HG03432 (cell line): ENCODE results near the gene HABP2.

Experiments
- ATAC-seq: cut with Tn5 transposase; IDR thresholded peaks from one replicate; pipeline ENCODE4 v1.9.1; 2021; ENCODE audit warnings: mild to moderate bottlenecking, moderate library complexity; ENCODE audit not compliant: unreplicated experiment

HABP2 gene

DNA sequence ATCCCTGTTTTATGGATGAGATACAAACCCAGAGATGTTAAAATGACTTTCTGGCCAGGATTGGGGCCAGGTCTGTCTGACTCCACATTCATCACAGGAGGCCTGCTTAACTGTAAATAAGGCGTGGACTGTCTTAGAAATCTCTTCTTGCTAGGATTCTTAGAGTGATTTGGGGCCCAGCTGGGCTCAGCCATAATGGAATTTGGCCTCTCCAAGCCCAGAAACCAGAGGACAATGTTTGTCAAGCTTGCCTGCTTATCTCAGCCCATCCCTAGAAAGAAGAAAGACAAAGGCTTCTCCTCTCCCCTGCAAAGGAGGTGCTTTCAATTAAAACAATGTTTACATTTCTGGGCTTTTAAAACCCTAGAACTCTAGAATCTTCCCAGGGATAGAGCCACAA, 2.9 kb downstream of the HABP2 start:
- no peak for ATAC-seq

DNA sequence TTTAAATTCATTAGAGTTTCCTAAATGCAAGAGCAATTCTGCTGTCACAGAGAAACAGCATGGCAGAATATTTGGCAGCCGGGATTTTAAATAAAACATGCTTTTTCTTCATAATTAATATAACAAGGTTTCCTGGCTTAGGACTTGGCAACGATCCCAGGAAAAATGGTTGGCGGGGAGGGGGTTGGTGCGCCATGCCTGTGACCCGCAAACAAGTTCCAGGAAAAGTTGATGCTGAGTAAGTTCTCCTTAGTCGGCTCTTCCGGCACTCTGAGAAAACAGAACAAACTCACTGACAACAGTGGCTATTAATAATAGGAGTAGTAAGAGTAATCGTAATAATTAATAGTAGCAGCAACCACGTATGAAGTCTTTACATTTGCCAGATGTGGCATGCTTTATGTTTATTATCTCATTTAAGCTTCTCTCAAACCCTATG, 4.6 kb downstream of the HABP2 start:
- no peak for ATAC-seq

DNA sequence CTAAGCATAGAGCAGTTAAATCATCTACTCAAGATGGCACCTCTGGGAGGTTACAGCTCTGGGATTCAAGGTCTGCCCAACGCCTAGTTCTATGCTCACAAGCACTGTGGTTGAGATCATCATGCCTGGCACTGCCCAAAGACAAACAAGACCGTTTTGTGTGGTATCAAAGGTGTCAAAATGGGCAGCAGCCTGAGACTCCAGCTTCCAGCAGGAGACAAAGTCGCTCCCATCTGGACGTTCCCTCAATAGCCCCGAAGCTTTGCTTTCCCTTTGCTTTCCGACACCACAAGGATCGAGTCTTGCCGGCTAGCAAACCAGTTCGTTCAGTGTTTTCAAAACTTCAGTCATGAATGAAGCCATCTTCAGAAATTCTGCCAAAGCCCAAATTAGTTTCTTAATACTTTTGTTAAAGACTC, 5.1 kb downstream of the HABP2 start:
- ATAC-seq, result no peak

DNA sequence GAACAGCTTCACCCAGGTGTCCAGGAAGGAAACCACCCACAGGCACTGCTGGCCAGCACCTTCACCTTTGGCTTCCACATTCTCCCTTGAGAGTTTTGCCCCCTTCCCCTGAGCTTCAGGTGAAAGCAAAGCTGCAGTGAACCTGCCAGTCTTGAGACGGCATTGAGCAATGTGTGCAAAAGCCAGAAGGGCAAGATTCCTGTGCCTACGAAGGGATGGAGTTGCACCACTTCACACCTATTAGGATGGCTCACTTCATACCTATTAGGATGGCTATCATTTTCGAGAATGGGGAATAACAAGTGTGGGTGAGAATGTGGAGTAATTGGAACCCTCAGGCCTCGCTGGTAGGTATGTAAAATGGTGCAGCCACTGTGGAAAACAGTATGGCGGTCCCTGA, 7.2 kb downstream of the HABP2 start:
- ATAC-seq, result no peak

DNA sequence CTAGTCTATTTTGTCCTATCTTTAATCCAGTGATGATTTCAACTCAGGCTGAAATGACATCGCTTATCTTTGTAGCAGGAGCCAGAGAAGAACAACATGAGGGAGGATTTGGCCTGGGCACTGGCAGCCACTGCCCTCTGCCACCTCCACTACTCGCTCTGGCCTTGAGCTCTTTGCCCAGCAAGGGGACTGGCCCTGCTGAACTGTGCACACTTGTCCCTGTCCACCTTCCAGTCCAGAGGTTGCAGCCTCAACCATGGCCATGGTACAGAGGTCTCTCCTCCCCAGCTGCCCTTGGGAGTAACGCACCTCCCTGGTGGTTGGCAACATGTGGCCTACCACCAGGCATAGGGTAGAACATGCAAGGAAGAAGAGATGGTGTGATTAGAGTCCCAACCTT, 8.4 kb downstream of the HABP2 start:
- ATAC-seq, result no peak

DNA sequence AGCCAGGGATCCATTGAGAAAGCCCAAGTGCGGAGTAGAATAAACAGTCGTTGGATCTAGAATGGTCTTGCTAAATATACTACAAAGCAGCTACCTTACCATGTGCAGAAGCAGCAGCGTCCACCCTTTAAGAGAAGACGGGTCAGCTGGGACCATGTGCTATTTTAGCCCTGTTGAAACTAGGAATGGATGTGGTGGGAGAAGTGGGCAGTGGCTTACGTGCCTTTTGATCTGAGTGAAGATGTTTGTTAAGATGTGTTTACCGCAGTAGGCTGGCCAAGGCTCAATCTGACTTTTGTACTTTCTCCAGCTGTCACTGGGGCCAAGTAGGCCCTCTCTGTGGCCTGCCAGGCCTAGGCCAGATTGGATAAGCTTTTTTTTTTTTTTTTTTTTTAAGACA, 9.2 kb downstream of the HABP2 start:
- no peak for ATAC-seq

DNA sequence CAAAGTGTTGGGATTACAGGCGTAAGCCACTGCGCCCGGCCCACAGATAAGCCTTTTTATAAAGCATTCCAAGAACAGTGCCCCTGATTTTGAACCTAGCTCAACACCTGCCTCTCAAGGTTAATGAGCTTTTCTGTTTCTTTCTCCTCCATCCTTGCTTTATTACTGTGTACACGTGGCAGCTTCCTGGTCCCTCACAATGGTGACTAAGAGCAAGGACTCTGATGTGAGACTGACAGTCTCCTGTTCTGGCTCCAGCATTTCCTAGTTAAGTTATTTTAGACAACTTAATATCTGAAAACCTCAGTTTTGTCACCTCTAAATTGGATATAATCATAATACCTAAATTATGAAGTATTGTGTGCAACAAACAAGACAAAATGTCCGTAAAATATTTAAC, 9.9 kb downstream of the HABP2 start:
- ATAC-seq, result no peak

DNA sequence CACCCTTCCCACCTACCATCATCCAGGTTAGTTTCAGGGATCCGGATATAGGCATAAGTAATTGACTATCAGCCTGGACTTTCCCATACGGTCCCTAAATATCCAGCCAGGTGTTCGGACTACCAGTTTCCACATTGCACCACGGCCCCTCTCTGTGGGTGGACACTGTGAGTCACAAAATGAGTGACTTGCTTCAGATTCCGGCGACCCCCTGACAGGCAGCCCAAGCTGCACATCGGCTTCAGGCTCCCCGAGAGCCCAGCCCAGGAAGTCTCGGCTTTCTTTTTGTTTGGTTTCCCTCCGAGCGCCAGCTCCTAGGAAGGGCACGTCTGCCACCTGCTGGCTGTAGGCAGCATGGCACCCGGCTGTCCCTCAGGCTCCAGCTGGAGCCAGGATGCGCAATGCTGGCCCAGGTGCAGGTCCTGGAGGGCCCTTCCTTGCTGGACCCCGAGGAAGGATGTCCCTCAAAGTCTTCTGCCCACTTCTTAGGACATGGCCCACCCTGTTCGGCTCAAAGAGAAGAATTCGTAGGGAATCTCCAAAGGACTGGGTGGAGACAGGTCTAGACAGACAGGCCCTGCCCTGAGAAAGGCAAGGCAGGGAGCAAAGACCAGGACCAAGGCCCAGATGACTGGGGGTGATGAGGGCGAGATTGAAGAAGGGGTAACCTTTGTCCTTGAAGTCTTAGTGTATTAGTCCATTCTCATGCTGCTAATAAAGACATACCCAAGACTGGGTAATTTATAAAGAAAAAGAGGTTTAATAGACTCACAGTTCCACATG, 10.6 kb downstream of the HABP2 start:
- peak; percentile 99 for ATAC-seq

DNA sequence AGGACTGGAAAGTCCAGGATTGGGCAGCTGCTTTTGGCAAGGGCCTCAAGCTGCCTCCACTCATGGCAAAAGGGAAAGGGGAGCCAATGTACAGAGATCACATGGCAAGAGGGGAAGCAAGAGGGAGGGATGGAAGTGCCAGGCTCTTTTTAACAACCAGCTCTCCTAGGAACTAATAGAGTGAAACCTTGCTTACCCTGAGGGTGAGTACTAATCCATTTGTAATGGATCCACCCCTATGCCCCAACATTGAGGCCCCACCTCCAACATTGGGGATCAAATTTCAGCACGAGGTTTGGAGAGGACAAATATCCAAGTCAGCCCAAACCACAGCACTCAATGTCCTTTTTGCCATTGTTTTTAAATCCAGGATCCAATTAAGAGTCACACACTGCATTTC, 12.5 kb downstream of the HABP2 start:
- no peak for ATAC-seq

DNA sequence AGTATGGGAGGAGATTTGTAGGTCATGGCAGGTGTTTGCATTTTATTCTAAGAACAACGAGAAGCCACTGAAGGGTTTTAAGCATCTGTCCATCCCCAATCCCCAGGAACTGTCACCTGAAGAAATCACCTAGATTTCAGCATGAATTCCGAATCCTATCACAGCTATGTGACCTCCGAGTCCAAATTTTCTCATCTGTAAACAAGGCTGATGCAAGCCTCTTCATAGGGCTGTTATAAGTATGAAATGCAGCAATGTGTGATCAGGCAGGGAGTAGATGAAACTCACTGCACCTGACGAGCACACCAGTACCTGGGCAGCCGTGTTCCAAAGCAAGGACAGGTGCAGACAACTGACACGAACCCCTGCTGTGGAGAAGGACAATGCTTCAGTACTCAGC, 14.0 kb downstream of the HABP2 start:
- ATAC-seq, result no peak

DNA sequence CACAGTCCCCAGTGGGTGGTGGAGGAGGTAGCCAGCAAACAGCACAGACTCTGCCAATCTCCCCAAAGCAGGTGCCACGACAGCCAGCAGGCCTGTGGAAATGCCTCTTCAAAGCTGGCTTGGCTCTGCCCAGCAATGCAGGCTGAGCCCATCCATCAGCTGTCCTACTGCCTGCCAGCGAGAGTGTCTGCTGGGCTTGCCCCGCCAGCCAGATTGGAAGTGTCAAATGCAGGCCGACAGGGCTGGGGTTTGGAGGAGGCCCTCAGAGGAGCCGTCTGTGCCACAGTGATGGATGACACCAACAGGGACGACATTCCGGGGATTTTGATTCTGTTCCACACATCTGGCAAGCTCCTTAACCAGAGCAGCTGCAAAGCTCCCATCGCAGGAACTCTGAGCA, 16.7 kb downstream of the HABP2 start:
- ATAC-seq, result no peak

DNA sequence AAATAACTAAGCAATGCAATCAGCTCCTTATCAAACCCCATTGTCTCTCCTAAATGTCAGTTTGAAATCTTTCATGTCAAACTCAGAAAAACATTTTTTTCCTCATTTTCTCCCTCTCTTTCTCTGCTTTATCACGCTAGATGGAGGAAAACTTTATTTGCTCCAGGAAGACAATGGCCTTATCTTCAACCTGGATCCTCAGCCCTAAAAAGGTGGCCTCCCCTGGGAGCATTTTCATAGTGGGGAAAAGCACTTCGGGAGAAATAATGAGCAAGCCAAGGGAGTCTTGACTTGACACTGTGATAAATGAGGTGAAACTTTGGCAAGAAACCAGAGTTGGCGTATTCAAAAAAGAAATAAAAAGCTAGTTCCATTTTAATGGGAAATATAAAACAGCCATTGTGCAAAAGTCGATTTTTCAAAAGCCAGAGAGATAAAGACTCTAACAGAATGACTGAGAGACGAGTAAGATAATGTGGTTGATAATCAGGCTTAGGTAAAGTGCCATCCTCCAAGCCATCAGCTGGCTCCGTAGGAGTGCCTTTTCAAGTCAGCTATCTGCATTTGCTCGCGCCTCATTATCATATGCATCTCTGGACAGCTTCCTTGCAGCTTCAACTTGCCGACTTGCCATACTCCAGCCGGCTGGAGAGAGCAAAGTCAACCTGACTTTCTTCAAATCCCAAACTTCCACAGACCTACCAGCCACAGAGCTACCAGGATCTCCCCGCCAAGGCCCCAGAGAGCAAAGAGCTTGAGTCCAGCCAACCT, 19.9 kb downstream of the HABP2 start:
- no peak for ATAC-seq

DNA sequence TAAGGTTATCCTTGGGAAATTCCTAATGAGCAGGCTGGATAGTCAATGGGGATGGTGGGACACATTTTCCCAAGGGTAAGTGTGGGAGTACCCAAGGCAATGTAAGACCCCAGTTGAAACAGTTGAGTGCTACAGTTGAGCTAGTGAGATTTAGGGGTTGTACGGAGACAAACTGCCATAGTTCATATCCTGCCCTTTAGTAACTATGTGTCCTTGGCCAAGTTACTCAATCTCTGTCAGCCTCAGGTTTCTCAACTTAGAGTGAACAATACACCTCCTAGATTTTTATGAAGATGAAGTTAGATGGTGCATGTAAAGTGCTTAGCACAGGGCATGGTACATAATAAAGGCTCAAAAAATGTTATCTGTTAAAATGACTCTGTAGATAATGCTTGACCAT, 20.5 kb downstream of the HABP2 start:
- no peak for ATAC-seq

DNA sequence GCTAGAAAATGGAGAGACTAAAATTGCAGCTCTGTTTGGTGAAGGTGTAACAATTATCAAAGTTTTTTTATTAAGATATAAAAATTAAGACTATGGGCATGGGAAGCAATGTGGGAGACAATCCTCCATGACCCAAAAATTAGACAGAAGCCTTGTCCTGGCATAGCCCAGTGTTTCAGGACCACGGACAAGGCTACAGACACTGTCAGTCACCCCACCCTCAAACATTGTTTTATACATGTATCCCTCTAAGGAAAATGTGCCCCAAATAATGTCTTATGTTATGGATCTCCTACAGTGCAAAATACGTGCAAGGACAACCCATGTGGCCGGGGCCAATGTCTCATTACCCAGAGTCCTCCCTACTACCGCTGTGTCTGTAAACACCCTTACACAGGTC, 24.0 kb downstream of the HABP2 start:
- ATAC-seq, result no peak

DNA sequence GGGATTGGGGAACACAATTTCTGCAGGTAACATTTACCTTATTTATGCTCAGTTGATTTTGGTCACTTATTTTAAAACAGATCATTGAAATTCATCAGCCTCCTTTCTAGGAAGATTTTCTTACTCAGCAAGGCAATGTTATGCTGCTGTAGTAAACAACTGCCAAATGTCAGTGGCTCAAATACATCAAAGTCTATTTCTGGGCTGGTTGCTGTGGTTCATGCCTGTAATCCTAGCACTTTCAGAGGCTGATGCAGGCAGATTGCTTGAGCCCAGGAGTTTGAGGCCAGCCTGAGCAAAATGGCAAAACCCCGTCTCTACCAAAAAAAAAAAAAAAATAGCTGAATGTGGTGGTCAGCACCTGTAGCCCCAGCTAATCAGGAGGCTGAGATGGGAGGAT, 25.9 kb downstream of the HABP2 start:
- ATAC-seq, result no peak

DNA sequence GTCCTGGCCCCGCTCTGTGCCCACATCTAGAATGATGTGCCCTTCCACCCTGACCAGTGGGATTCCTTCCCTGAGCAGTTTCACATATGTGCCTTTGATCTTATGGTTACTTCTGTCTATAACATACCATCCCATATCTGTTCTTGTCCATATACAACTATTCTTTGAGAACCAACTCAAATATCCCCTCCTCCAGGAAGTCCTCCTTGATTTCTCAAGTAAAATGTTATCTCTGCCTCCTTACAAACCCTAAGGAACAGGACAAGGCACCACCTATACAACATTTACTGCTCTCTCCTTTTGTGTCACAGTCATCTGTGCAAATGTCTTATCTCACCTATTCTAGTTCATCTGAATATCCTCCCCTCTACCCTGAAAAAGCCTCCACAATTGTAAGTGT, 28.2 kb downstream of the HABP2 start:
- no peak for ATAC-seq

DNA sequence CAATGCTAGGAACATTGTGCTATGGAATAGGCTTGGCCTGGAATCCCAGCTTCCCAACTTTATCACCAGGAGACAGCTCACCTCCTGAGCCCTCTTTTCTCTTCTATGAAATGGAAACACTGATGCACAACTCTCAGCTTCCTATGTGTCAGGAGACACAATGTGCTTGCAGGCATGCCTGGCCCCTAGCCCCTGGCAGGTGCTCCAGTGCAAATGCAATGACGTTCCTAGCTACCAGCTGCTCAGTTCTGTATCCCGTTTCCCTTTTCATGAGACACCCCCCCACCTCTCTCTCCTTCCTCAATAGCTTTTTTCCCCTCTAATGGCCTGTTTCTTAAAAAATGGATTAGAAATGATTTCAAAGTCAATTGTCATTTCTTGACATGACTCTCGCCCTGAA, 30.7 kb downstream of the HABP2 start:
- ATAC-seq, result no peak

DNA sequence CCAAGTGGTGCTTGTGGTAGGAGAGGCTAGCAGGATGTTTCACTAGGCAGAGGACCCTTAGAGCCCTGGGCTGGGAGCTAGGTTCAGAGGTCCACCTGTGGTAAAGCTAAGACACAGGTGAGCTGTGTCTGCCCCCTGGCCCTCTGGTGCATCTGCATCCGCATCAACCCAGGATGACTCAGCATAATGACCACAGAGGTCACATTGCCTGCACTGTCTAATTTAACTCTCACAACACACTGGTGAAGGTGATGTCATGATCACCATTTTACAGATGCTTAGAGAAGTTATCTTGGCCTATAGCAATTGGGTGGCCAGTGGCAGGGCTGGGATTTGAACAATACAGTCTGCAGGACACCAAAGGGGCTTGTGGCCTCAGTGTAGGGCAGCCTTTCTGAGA, 33.1 kb downstream of the HABP2 start:
- ATAC-seq, result no peak

DNA sequence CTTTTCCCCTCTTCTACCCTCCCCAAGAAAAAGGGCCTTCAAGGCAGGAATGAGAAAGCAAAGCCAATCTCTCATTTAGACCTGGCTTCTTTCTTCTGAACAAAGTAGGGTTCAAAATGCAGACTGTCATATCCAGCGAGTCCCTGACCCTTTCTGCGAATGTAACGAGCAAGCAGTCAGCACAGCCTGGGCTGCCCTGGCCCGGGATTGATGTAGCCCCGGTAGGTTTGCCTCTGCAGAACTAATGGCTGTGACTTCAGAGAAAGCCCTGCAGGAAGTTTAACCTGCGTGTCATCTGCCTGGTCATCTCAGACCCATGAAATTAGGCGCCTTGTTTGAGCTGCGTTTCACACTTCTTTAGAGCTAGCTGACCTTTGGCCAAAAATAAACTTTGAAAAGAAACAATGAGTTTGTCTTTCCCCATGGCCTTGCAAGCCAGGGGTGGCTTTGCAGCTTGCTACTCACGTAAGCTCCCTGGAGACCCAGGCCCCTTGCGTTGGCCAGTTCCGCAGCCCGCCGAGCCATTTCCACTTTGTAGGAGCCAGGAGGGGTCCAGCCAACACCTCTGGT, 36.4 kb downstream of the HABP2 start:
- no peak for ATAC-seq

DNA sequence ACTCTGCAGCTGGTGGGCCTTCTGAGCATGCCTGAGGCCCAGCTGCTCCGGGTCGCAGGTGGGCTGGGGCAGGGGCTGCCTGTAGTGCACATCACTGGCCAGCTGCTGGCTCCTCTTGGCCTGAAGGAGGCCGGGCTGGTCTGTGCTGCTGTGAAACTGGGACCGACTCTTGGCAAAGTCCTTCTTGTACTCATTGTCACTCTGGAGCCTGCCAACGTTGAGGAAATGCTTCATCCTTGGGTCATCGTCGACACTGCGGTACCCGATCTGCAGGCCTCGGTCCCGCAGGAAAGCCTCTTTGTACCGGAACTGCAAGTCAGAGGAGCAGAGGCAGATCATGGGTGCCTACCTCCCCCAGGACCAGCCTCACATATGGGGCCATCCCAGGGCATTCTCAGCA, 37.7 kb downstream of the HABP2 start:
- no peak for ATAC-seq

DNA sequence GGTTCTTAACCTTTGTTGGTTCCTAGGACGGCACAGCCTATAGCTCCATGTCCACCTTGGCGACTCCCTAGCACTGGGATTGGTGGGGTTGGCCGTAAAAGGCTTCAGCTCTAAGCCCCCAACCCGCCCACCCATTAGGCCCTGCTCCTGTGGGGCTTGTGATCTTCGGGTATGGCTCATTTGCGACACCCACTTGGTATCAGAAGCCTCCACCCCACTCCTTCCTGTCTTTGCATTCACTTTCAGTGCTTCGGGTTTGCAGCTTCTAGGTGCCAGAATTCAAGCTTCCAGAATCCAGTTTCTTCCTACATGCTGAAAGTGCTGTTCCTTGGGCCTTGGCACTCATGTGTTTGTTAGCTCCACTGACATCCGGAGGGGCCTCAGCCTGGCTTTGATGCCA, 39.5 kb downstream of the HABP2 start:
- ATAC-seq, result no peak

DNA sequence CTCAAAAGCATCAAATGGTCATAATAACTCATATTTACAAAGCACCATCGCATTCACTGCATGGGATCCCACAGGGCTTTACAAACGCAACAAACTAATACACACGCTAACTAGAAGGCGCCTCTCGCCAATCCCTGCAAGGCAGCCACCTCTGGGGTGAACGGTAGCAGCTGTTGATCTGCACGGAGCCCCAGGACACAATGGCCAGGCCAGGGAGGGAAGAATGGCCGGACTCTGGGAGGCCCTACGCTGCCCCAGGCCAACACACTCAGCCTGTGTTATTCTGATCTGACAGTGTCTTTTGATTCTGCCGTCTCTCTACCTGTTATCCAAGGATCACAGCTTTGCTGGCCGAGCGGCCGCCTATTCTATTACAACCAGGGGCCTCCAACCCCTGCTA, 41.8 kb downstream of the HABP2 start:
- ATAC-seq, result no peak
